ENCODE data around the gene BTG1.

Gene BTG1

GRCh38 chr12:92142251-92142926 lies 3.3 kb downstream of the BTG1 start:
- TF ChIP-seq CTCF (IDR thresholded peaks at IDR 0.05; ENCODE audit: low read depth, low read length): no peak
- H3K36me3 ChIP-seq: peaks cover 19% of the 10 kb centered on the region
- H3K4me1 ChIP-seq: no peaks in the 10 kb centered on the region
- H3K9me3 ChIP-seq: no peaks in the 10 kb centered on the region
- no peaks in the 10 kb centered on the region for H3K27me3 ChIP-seq
- peak overlapping the region; percentile 95 for H3K4me3 ChIP-seq (ENCODE audit: low read depth, low read length)
- no peak for DNase-seq

GRCh38 chr12:92141591-92142121 lies 4.0 kb downstream of the BTG1 start:
- DNase-seq: no peak
- no peaks in the 10 kb centered on the region for H3K27me3 ChIP-seq
- TF ChIP-seq CTCF (IDR thresholded peaks at IDR 0.05; ENCODE audit: low read depth, low read length): no peak
- no peaks in the 10 kb centered on the region for H3K9me3 ChIP-seq
- H3K36me3 ChIP-seq: peaks cover 19% of the 10 kb centered on the region
- no peaks in the 10 kb centered on the region for H3K4me1 ChIP-seq
- H3K4me3 ChIP-seq (ENCODE audit: low read depth, low read length): peak overlapping the region; percentile 95

DNA sequence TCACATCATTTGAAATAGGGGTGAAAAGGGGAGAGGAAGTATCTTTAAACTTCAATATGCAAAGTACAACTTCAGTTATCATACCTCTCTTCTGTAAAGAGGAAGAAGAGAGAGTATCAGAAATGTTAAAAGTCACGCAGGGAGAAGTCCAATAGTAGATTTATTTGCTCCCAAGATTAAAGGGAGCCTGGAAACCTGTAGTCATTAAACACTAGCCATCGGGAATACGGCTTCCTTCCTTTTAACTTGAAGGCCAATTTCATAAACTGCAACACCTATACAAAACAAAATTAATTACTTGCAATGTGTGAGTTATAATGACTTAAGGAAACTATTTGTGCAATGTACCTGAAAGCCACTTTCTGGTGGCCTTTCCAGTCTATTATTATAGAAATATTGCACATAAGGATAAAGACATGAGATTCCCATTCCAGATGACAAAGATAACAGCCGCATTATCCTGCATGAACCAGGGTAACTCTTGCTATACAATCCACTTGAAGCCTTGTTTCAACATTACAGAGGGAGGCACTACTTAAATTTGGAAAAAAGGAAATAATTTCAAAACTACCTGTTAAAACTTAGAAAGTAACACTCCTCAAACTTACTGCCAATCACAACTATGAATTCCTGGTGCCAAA lies 4.6 kb downstream of the BTG1 start:
- no peaks in the 10 kb centered on the region for H3K27me3 ChIP-seq
- H3K9me3 ChIP-seq: no peaks in the 10 kb centered on the region
- no peak for DNase-seq
- H3K4me3 ChIP-seq (ENCODE audit: low read depth, low read length): peak overlapping the region; percentile 95
- no peak for TF ChIP-seq CTCF (IDR thresholded peaks at IDR 0.05; ENCODE audit: low read depth, low read length)
- peaks cover 19% of the 10 kb centered on the region for H3K36me3 ChIP-seq
- no peaks in the 10 kb centered on the region for H3K4me1 ChIP-seq

DNA sequence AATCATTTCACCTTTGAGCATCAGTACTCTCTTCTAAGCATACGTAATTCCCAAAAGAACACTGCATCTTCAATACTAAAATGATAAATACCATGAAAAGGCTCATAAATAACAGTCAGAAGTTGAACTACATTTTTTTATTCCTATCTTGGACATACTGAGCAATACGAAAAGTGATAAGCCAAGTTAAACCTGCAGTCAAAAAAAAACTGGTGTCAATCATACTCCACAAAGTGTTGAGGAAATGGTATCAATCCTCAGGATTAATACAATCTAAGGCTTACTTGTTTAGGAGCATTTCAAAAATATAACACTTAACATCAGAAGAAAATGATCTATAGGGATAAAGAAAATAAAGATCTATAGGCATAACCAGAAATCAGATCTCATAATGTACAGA lies 5.5 kb downstream of the BTG1 start:
- H3K4me3 ChIP-seq (ENCODE audit: low read depth, low read length): peak overlapping the region; percentile 95
- peaks cover 19% of the 10 kb centered on the region for H3K36me3 ChIP-seq
- TF ChIP-seq CTCF (IDR thresholded peaks at IDR 0.05; ENCODE audit: low read depth, low read length): no peak
- H3K9me3 ChIP-seq: no peaks in the 10 kb centered on the region
- H3K27me3 ChIP-seq: no peaks in the 10 kb centered on the region
- DNase-seq: no peak
- H3K4me1 ChIP-seq: no peaks in the 10 kb centered on the region

DNA sequence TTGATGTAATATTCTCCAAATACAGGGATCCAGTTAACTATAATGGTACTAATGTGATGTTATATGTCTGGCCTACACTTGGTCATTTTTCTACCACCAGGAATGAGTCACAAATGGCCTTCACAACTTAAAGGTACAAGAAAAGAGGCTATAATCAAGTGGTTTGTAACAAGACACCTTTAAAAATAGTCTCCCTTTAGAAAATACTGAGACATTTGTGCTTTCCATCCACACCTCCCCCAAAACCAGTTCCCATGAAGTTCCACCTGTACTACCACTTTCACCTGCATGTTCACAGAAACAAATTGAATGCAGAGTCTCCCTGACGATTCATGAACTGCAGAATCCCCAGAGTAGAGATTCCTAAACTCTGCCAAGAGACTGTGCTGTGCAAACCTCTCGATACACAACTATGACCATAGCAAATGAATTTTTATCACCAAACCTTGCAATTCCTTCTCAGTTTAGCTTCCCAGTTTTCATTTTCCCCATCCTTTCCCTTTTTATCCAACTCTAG lies 6.0 kb downstream of the BTG1 start:
- H3K36me3 ChIP-seq: peaks cover 19% of the 10 kb centered on the region
- no peaks in the 10 kb centered on the region for H3K9me3 ChIP-seq
- peak overlapping the region; percentile 95 for H3K4me3 ChIP-seq (ENCODE audit: low read depth, low read length)
- TF ChIP-seq CTCF (IDR thresholded peaks at IDR 0.05; ENCODE audit: low read depth, low read length): no peak
- no peaks in the 10 kb centered on the region for H3K27me3 ChIP-seq
- no peak for DNase-seq
- peaks cover 2% of the 10 kb centered on the region; the same call in 1 of the 2 replicates for H3K4me1 ChIP-seq

- peaks cover 9% of the 10 kb centered on the region for H3K4me1 ChIP-seq
- peak overlapping the region; percentile 95; the same call in 1 of the 2 replicates for H3K4me3 ChIP-seq (ENCODE audit: low read depth, low read length)
- no peaks in the 10 kb centered on the region for H3K9me3 ChIP-seq
- peaks cover 15% of the 10 kb centered on the region for H3K36me3 ChIP-seq
- no peak for DNase-seq
- no peaks in the 10 kb centered on the region for H3K27me3 ChIP-seq
- no peak for TF ChIP-seq CTCF (IDR thresholded peaks at IDR 0.05; ENCODE audit: low read depth, low read length)
These were observed 7.0 kb downstream of the BTG1 start for GRCh38 chr12:92138626-92139025.

All from BE2C (cell line).